ENCODE data around the gene ZBTB8OS.
"Not testable (repeated sequence)": the region's sequence is repeated elsewhere in the genome, so short reads cannot be mapped to it uniquely, and the experiment has no call there.

Gene ZBTB8OS

DNA sequence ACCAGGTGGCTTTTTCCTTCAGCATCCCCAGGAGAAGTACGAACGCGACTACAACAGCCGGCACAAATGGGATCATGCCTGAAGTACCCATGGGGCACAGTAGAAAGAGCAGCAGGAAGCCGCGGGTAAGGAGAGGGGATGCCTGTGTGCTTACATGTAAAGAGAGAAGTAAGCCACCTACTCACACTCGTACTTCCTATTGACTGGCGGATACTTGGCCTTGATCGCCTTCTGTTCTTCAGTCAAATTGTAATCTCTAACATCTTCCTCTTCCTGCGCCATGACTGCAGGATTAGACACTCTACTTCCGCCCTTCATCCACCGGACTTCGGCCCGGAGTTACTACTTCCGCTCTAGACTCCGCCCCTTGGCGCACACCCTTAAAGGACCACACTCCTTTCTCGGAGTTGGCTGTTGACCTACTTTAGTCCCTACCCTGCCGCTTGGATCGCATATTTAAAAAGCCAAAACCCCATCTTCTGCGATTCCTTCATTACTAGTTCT lies at the start of gene ZBTB8OS:
Gene ZBTB8OS (minus strand): TSS at position 303 of the 504 bp plus-strand sequence. CDS start 21 bp downstream, at position 282.
- DNase-seq, result peak; percentile 67 to 89

DNA sequence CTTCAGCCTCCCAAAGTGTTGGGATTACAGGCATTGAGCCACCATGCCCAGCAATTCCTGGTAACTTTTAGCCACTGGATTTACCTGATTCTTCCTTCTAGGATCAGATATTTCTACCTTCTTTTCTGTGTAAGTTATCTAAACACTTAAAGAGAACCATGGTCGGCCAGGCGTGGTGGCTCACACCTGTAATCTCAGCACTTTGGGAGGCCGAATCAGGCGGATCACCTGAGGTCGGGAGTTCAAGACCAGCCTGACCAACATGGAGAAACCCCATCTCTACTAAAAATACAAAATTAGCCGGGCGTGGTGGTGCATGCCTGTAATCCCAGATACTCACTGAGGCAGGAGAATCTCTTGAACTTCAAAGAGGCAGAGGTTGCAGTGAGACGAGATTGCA lies 46.6 kb upstream of the ZBTB8OS start:
- DNase-seq, result not testable (repeated sequence)

DNA sequence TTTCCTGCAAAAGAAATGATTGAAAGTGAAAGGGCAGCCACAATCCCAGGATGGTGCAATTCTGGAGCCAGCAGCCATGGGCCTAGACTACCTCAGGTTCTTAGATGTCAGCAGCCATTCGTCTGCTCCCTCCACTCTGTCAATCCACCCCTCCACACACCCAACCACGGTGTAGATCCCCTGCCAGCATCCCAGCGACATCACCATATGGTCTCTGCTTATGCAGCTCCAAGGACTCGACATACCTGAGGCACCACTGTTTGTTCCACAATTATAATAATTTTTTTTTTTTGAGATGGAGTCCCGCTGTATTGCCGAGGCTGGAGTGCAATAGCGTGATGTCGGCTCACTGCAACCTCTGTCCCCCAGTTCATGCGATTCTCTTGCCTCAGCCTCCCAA lies 45.7 kb upstream of the ZBTB8OS start:
- DNase-seq, result no peak

DNA sequence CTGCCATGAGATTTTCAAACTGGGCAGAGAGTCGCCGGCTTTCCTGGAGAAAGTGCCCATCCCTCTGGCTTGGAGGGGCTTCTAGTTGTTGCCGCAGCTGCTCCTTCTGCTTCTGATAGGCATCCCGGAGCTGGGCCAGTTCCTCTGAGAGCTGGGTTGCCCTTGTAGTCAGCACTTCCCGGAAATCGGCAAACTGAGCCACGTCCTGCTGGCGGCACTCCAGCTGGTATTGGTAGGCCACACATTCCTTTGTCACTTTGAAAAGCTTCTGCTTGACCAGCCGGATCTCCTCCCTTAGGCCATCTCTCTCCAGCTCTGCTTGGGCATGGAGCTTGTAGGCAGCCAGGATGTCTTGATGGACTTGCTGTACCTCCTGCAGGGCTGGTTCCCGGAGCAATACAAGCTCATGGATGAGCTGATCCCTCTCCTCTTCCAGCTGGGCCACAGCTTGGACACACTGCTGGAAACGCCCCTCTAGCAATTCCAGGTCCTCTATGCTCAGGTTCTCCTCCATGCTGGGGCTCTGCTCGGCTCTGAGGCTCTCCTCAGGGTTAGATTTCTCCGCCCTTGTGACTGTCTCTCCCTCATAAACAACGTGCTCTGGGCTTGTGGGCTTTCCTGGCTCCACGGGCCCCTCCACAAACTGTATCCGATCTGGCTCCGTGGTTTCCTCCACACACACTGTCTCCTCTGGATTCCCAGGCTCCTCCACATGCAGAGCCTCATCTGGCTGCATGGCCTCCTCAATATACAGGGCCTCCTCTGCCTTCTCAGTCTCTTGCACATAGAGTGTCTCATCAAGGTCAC lies 45.0 kb upstream of the ZBTB8OS start:
- DNase-seq, result no peak

DNA sequence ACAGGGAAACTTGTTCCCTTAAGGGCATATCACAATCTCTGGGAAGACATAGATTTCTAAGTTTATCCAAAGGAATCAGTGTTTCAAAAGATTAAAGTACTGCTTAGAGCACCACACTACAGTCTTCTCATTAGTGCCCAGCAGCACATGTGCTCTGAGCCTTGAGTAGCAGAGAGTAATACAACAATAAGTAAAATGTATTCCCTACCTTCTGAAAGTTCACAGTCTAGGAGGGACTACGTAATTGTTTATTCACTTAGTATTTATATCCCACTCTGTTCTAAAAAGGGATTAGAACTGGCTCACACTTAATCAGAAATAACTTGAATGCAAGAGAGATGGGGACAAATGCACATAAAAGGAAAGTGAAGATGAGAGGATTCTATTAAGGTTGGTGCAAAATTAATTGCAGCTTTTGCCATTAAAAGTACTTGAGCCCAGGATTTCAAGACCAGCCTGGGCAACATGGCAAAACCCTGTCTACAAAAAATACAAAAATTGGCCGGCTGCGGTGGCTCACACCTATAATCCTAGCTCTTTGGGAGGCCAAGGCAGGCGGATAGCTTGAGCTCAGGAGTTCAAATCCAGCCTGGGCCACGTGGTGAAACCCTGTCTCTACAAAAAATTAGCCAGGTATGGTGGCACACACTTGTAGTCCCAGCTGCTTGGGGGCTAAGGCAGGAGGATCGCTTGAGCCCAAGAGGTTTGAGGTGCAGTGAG lies 43.3 kb upstream of the ZBTB8OS start:
- DNase-seq, result no peak

DNA sequence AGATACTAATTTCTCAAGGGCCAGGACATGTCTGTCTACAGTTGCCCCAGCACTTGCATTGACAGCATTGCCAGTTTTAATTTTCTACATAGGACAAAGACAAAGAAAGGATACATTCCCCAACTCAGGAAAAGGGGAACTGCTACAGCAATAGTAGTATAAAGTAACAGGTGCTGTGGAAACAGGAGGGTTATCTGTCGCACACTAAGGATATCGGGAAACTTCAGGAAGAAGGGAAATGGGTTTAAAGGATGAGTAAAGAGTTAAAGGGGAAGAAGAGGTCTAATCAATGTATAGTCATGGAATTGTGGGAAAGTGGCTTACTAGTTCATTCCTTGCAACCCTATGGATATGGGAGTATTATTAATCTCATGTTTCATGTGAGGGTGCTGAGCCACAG lies 36.0 kb upstream of the ZBTB8OS start:
- DNase-seq, result no peak

DNA sequence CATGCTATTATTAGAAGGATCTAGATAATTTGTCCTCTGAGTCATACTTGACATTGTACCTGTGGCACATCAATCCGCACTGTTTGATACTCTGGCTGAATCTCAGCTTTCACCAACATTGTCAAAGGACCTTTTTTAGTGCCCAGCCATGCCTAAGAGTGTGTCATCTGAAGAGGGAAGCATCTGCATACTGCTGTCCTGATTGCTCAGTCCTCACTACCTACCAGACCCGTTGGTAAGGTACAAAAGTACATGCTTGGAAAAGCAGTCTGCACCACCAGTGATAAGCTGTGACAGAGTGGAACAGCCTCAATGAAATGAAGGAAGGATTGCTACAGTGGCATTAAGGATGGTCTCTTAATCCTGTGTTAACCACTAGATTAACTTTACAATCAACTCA lies 35.1 kb upstream of the ZBTB8OS start:
- DNase-seq, result no peak

DNA sequence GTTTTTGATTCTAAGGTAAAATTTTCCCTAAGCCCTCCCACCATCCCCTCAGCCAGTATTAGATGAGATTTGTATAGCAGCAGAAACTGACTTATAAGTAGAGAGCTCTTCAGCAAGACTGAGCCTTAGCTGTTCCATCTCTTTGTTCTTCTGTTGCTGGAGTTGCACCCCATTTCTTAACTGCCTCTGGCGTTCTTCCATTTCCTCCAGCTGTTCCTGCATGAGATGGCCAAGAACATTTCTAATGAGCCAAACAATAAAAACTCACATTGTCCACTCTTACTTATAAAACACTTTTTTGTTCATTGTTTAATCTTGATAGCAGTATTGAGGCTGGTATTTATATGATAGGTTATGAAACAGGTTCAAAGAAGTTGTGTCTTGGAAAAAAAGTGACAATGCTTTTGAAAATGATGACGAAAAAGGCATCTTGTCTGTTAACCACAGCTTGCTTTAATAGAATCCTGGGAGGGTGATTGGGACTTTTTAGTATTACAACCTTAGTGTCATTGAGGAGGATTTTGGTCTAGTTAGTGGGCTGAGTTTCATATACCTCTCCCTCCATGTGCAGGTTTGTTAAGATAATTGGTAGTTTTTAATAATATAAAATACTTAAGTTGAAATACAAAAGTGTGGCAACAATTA lies 33.9 kb upstream of the ZBTB8OS start:
- no peak for DNase-seq

DNA sequence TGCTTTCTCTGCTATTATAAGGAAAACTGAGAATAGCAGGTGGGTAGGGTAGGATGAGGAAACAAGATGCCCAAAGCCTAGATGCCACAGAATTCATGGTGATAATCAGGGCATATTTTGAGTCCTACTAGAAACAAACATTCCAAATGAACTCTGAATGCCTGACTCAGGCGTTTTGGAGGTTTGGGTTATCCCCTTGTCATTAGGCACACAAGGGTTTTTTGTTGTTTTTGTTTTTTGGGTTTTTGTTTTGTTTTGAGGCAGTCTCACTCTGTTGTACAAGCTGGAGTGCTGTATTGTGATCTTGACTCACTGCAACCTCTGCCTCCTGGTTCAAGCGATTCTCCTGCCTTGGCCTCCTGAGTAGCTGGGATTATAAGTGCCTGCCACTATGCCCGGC lies 33.0 kb upstream of the ZBTB8OS start:
- DNase-seq, result no peak

DNA sequence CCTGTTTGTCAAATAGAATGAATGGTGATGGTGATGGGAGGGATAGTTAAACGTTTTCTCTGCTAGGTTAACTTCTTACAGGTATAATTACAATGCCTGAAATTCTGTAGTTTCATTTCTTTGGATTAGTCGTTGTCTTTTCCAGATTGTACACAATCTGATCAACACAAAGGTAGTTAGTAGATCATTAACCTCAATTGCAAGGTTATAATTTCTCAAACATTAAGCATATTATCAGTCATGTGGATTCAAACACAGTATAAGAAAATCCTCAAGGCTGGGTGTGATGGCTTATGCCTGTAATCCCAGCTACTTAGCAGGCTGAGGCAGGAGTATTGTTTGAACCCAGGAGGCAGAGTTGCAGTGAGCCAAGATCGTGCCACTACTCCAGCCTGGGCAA lies 31.6 kb upstream of the ZBTB8OS start:
- no peak for DNase-seq

DNA sequence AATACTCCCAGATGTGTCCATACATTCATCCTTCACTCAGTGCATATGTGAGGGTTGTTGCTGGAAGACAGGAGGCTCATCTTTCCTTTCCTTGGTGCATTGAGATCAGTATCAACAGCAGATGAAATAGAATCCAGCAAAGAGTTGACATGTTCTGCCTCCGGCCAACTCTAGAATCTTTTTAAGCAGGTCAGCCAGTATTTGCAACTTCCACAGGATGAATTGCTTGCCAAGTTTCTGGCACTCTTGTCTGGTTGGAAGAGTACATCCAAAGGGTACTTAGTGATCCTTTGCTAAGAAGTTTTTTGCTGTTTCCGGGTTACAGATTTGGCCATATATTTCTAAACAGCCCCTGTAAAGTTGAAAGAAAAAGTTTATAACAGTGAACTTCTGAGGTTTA lies 31.2 kb upstream of the ZBTB8OS start:
- no peak for DNase-seq

DNA sequence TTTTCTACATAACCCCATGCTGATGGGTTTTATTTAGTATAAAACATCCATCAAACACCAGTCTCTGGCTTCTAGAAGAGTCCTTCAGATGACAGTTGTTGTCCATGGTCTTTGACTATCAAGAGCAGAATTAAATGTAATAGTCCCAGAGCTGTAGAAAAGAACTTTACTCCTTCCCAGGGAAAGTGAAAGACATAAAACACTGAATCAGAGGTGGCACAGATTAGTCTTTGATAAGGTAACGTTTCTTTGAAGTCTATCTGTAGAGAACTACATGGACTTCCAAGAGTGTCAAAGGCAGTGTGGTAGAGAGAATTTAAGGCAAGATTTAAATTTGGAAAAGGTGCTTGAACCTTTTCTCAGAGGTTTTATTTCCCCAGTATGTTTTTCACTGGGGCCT lies 30.3 kb upstream of the ZBTB8OS start:
- no peak for DNase-seq

DNA sequence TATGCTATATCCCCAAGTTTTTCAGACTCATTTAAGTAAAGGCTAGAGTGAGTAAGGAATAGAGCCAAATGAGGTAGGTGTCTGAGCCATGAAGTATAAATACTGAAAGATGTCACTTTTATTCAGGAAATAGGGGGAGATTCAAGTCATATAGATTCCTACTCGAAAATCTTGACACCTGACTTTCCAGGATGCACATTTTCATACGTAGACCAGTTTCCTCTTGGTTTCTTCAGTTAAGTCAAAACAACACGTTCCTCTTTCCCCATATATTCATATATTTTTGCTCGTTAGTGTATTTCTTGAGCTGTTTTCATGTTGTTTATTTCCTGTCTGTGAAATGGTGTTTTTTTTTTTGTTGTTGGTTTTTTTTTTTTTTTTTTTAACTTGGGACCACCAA lies 29.6 kb upstream of the ZBTB8OS start:
- not testable (repeated sequence) for DNase-seq

DNA sequence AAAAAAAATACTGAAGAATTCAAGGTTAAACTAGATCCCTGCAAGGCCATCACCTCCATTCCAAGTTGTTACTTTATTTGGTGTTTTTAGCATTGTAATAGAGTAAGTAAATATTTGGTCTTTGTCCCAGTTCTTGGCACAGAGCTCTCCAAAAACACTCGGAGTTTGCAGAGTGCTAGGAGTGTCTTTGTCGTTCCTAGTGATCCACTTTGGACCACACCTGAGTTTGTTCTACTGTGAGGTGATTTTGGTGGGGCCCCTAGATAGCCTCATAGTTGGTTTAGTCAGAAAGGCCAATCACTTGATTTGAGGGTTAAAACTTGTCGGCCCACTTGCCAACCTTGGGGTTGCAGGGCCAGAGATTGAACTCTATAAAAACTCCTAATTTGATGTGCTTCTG lies 26.6 kb upstream of the ZBTB8OS start:
- DNase-seq, result no peak

DNA sequence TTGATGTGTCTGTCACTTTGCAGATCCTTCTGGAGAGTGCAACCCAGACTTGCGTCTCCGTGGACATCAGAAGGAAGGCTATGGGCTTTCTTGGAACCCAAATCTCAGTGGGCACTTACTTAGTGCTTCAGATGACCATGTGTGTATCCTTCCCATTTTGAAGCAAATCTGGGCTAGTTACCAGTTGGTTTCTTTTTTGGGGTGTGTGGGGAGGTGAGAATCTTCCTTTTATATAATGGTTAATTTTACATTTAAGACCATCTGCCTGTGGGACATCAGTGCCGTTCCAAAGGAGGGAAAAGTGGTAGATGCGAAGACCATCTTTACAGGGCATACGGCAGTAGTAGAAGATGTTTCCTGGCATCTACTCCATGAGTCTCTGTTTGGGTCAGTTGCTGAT lies 18.4 kb upstream of the ZBTB8OS start:
- DNase-seq, result not testable (repeated sequence)

DNA sequence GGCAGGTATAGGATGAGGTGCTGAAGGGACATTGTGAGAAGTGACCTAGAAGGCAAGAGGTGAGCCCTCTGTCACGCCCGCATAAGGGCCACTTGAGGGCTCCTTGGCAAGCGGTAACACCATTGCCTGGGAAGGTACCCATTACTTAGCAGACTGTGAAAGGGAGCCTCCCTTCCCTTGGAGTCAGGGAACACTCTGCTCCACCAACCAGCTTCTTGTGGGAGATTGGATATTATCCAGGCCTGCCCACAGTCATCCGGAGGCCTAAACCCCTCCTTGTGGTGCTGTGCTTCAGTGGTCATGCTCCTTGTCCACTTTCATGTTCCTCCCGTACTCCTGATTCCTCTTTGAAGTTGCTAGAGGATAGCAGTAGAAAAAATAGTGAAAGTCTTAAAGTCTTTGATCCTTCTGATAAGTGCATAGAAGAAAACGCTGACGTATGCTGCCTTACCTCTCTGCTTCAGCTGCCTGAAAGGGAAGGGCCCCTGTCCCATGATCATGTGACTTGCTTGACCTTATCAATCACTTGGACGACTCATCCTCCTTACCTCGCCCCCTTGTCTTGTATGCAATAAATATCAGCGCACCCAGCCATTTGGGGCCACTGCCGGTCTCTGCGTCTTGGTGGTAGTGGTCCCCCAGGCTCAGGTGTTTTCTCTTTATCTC lies 16.7 kb upstream of the ZBTB8OS start:
- no peak for DNase-seq

DNA sequence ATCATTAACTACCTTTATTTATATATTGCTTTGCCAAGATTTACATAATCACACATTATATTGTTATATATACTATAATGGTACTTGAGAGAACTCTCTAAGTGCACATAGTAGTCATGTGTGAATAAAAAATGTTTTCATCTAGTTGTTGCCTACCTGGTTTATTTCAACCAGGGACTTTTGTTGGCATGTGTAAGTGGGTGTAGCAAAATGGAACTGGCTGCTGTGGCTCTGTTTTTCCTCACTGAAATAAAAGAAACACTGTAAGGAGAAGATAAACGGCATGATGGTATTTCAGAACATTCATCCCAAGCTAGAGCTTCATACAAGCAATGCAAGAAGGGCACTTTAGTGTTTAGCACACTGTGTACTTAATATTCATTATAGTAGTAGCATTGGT lies 15.6 kb upstream of the ZBTB8OS start:
- DNase-seq, result no peak

DNA sequence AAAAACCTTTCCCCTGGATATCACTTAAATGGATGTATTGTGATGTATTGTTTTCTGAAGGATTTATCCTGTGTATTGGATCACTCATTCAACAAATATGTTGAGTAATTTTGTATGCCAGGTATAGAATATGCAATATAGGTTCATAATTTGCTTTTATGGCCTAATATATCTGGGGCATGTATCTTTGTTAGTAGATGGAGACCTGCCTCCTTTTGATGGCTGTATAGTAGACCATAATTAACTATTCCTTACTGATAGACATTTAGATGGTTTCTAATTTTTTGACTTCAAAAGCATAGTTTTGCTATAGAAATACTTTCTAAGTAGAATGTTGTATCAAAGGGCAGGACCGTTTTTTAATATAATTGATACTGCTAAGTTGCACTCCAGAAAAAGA lies 9.2 kb upstream of the ZBTB8OS start:
- DNase-seq, result no peak

DNA sequence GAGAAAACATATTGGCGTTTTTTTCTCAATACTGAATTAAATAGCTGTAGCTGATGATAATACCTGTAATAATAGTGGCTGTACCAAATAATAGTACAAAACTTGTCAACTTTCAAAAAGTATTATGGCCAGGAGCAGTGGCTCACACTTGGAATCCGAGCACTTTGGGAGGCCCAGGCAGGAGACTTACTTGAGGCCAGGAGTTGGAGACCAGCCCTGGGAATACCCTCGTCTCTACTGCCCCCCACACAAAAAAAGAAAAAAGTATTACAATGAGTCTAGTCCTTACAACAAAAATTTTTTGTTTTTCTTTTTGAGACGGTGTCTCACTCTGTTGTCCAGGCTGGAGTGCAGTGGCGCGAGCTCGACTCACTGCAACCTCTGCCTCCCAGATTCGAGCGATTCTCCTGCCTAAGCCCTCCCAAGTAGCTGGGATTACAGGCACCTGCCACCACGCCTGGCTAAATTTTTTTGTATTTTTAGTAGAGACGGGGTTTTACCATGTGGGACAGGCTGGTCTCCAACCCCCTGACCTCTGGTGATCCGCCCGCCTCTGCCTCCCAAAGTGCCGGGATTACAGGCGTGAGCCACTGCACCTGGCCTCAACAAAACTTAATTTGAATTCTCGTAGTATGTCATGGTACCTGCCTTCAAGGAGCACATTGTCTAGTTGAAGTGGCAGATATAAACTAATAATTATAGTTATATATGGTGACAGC lies 2.1 kb upstream of the ZBTB8OS start:
- DNase-seq, result no peak

DNA sequence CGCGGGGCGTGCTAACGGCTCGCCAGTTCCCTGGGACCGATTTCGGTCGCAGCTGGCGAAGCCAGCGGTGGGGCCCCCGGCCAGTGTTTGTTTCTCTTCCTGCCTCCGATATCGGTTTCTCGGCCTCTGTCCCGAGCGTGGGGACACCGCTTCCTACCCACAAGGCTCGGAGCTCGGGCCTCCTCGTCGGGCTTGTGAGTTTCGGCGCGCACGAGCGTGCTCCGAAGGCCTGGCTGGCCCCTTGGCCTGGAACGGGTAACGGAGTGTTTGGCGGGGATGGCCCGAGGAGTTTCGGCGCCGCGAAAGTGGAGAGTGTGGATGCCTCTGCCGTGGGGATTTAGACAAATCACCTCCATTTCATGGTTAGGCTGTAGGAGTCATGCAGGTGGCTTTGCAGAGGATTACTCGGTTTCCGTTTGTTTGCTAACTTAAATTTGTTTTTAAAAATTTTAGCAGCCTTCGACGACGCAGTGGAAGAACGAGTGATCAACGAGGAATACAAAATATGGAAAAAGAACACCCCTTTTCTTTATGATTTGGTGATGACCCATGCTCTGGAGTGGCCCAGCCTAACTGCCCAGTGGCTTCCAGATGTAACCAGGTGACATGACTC lies 1.2 kb upstream of the ZBTB8OS start:
- no peak for DNase-seq

DNA sequence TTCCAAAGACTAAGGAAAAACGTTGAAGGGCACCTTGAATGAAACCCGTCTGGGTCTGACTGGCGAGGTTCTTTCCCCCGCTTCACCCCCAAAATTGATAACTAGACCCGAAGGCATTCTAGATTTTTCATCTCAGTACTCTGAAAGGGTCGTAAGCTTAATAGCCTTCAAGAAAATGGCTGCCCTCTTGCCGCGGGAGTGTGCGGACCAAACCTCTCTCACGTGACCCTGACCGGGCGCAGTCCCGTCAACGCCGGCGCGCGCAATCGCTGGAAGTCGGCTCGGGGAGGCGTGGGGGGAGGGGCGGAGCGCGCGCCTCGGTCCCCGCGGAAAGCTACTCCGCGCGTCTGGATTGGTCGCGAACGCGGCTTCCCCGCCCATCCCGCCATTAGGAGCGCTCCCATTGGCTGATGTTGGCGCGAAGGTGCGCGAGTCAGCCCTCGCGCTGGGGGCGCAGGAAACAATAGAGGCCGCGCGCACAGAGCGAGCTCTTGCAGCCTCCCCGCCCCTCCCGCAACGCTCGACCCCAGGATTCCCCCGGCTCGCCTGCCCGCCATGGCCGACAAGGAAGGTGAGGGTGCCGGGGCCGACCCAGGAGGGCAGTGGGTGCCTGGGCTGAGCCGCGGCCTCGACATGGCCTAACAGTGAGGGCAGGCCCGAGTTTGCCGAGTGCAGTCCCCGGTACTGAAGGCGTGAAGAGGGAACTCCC lies 556 bp upstream of the ZBTB8OS start, which contains the start of gene RBBP4:
Gene RBBP4 (plus strand): TSS at position 457 of the 709 bp plus-strand sequence. CDS start 99 bp downstream, at position 556.
- DNase-seq, result peak; percentile 76 to 90
